Heart left ventricle (tissue), 16 donors: ENCODE data around the gene HTT-AS. TPM values are rescaled to one million over a fixed set of nuclear protein-coding genes. Genes with fewer than 3 reads are reported as not detected.

Experiments used
- ATAC-seq, 4 donors: fragments of 200-7000 bp; cut with Tn5 transposase; one replicate each; pipeline ENCODE4 v1.9.1; 2020 to 2022; ENCODE audit warnings: moderate library complexity in 4 of 4, mild to moderate bottlenecking in 3 of 4, moderate number of reproducible peaks in 1 of 4
- DNase-seq, 5 donors: peaks; one replicate each; pipeline ENCODE4 v3.0.0-alpha.2; 2020
- H3K27ac ChIP-seq, 12 donors: fragments of 200-600 bp; sonication (generic) in 4 of 12; one replicate each; pipeline versions ENCODE4 v1.5.0 to v1.8.0; 2016 to 2022; ENCODE audit warnings: mild to moderate bottlenecking in 2 of 12
- H3K27me3 ChIP-seq, 9 donors: fragments of 200-600 bp; sonication (generic) in 2 of 9; one replicate each; pipeline versions ENCODE4 v1.5.1 to v1.8.0; 2016 to 2022; ENCODE audit warnings: mild to moderate bottlenecking in 3 of 9
- H3K36me3 ChIP-seq, 9 donors: fragments of 200-600 bp; sonication (generic) in 2 of 9; one replicate each; pipeline versions ENCODE4 v1.5.0 to v1.8.0; 2018 to 2022; ENCODE audit warnings: mild to moderate bottlenecking in 2 of 9
- H3K4me1 ChIP-seq, 12 donors: fragments of 200-600 bp; sonication (generic) in 4 of 12; one replicate each; pipeline versions ENCODE4 v1.5.0 to v1.8.0; 2016 to 2022; ENCODE audit warnings: mild to moderate bottlenecking in 3 of 12
- H3K4me3 ChIP-seq, 12 donors: fragments of 200-600 bp; sonication (generic) in 4 of 12; one replicate each; pipeline versions ENCODE4 v1.5.0 to v1.8.0; 2017 to 2022; ENCODE audit warnings: mild to moderate bottlenecking in 9 of 12, moderate library complexity in 4 of 12
- H3K9me3 ChIP-seq, 12 donors: fragments of 200-600 bp; sonication (generic) in 4 of 12; one replicate each; pipeline versions ENCODE4 v1.5.0 to v1.8.0; 2016 to 2022; ENCODE audit warnings: mild to moderate bottlenecking in 1 of 12
- POLR2A ChIP-seq, 2 donors: fragments of 450-650 bp; IDR thresholded peaks; one replicate each; pipeline ENCODE4 v1.6.1; 2017; ENCODE audit warnings: antibody characterized with exemption in 2 of 2, mild to moderate bottlenecking in 2 of 2, moderate library complexity in 2 of 2
- WGBS, 4 donors: extraction: QIAGEN DNeasy Blood & Tissue Kit in 2 of 4; methylation state at CpG; one replicate each; pipeline versions ENCODE4 v1.1.5 to v1.1.7; 2013 to 2018; 5-methylcytosine and 5-hydroxymethylcytosine counted together
- intact Hi-C, 10 donors: fragments of 100-400 bp; cut with DNase I; formaldehyde crosslinking; loops; one replicate each; pipeline versions ENCODE4 v1.11.1 to v1.14.2; 2022
- polyA plus RNA-seq, 2 donors: library from polyadenylated mRNA; stranded (reverse); fragments of 200-250 nt; gene quantifications; one replicate each; pipeline ENCODE4 v1.2.3, GENCODE V29; 2013
- total RNA-seq, 9 donors: library from RNA; depleted of rRNA in 2 of 9; stranded (reverse); fragments of >200 nt in 2 of 9; fragmentation: NEBNext Ultra II Directional in 3 of 9; extraction: Animal tissue kit (Norgen Biotek cat#: 25700) in 3 of 9; gene quantifications; one replicate each; pipeline versions ENCODE4 v1.1.0 to v1.2.4, GENCODE V29; 2016 to 2023
- TF ChIP-seq, protein P1 (sequence below), 12 donors: fragments of 200-600 bp; sonication (generic) in 4 of 12; IDR thresholded peaks; one replicate each; pipeline versions ENCODE4 v1.5.0 to v1.8.0; 2018 to 2022; ENCODE audit warnings: antibody characterized with exemption in 12 of 12, mild to moderate bottlenecking in 5 of 12
- donor health status: ischemic (EF 13 %, LVEDD 7.1; RV severe dilation, severe dysfunction).
- donor health status: healthy with polysubstance abuse.
- donor health status: DM: no; HTN: yes; CAD: no.
- donor health status: DM: no; HTN: no; CAD: no.
- donor health status: ischemic (EF 25% LVEDD 6.9; RV normal size, moderate dysfunction).
- donor health status: ischemic (EF 25% LVEDD 5.7; RV mildly dilated, moderate dysfunction).
- donor health status: healthy.
- donor health status: DM: yes; HTN: yes; CAD: no.
- donor health status: ischemic (EF 35%, LVEDD 5.7; RV mildly dilated, moderate dysfunction).
- donor health status: nonischemic (EF 11% LVEDD 7.7; RV severe dilation, severe dysfunction).
- donor health status: DM: yes; HTN: yes; CAD: no.
- donor health status: PGD.
- donor health status: ischemic (EF 29% LVEDD 5.4; RV normal size, mild dysfunction).
- donor health status: nonischemic (EF 23%, LVEDD 6.1; RV moderate dilation, normal function).

Gene HTT-AS
- total and polyA plus RNA-seq, 11 donors: not detected

DNA sequence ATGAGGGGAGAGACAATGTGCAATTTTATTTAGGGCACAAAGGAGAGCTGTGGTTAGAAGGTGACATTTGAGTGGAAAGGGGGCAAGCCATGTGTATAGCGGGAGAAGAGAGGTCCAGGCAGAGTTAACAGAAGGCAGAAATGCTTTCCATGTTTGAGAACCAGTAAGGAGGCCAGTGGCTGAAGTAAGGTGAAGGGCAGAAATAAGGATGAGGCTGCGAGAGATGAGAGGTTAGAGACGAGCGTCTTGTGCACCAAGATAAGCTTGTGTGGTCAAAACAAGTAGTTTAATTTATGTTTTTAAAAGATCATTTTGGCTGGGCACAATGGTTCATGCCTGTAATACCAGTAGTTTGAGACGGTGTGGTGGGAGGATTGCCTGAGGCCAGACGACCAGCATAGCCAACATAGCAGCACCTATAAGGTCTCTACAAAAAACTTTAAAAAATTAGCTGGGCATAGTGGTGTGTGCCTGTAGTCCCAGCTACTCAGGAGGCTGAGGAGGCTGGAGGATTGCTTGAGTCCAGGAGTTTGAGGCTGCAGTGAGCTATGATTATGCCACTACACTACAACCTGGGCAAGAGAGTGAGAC lies 8.7 kb upstream of the HTT-AS start:
- DNase-seq (no peak), ATAC-seq (no peak)
- H3K9me3 ChIP-seq: no peaks in the 10 kb centered on the region
- H3K4me3 ChIP-seq: no peak overlapping the region
- H3K27me3 ChIP-seq: no peaks in the 10 kb centered on the region
- TF ChIP-seq, protein P1, sequence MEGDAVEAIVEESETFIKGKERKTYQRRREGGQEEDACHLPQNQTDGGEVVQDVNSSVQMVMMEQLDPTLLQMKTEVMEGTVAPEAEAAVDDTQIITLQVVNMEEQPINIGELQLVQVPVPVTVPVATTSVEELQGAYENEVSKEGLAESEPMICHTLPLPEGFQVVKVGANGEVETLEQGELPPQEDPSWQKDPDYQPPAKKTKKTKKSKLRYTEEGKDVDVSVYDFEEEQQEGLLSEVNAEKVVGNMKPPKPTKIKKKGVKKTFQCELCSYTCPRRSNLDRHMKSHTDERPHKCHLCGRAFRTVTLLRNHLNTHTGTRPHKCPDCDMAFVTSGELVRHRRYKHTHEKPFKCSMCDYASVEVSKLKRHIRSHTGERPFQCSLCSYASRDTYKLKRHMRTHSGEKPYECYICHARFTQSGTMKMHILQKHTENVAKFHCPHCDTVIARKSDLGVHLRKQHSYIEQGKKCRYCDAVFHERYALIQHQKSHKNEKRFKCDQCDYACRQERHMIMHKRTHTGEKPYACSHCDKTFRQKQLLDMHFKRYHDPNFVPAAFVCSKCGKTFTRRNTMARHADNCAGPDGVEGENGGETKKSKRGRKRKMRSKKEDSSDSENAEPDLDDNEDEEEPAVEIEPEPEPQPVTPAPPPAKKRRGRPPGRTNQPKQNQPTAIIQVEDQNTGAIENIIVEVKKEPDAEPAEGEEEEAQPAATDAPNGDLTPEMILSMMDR (IDR thresholded peaks at IDR 0.05): no peak
- TF ChIP-seq POLR2A (IDR thresholded peaks at IDR 0.05): no peak
- H3K27ac ChIP-seq: no peak overlapping the region
- H3K36me3 ChIP-seq: peaks cover 0 to 16% (median 11%) of the 10 kb centered on the region in 9 donors
- WGBS, 4 donors: 85 to 90% (median 88%) methylated on average over 6 of the region's 6 CpGs
- intact Hi-C loops: no loop called here
- peaks cover 0 to 38% (median 0%) of the 10 kb centered on the region in 12 donors for H3K4me1 ChIP-seq

DNA sequence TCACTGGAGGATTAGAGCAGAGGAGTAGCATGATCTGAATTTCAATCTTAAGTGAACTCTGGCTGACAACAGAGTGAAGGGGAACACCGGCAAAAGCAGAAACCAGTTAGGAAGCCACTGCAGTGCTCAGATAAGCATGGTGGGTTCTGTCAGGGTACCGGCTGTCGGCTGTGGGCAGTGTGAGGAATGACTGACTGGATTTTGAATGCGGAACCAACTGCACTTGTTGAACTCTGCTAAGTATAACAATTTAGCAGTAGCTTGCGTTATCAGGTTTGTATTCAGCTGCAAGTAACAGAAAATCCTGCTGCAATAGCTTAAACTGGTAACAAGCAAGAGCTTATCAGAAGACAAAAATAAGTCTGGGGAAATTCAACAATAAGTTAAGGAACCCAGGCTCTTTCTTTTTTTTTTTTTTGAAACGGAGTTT lies 5.4 kb upstream of the HTT-AS start:
- no peak overlapping the region for H3K27ac ChIP-seq
- WGBS, 4 donors: 60 to 70% (median 68%) methylated on average over 6 of the region's 6 CpGs
- no peaks in the 10 kb centered on the region for H3K9me3 ChIP-seq
- no peak overlapping the region for H3K4me3 ChIP-seq
- ATAC-seq (no peak), DNase-seq (no peak)
- no peaks in the 10 kb centered on the region for H3K36me3 ChIP-seq
- intact Hi-C loops: no loop called here
- peaks cover 0 to 55% (median 18%) of the 10 kb centered on the region in 12 donors for H3K4me1 ChIP-seq
- no peak for TF ChIP-seq POLR2A (IDR thresholded peaks at IDR 0.05)
- TF ChIP-seq, protein P1 (IDR thresholded peaks at IDR 0.05): no peak
- H3K27me3 ChIP-seq: no peaks in the 10 kb centered on the region

DNA sequence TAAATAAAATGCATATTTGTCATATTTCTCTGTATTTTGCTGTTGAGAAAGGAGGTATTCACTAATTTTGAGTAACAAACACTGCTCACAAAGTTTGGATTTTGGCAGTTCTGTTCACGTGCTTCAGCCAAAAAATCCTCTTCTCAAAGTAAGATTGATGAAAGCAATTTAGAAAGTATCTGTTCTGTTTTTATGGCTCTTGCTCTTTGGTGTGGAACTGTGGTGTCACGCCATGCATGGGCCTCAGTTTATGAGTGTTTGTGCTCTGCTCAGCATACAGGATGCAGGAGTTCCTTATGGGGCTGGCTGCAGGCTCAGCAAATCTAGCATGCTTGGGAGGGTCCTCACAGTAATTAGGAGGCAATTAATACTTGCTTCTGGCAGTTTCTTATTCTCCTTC lies 3.5 kb upstream of the HTT-AS start:
- no peak overlapping the region for H3K4me3 ChIP-seq
- WGBS, 4 donors: 87 to 92% (median 88%) methylated on average over 2 of the region's 2 CpGs
- H3K27me3 ChIP-seq: no peaks in the 10 kb centered on the region
- TF ChIP-seq, protein P1 (IDR thresholded peaks at IDR 0.05): no peak
- no peak for TF ChIP-seq POLR2A (IDR thresholded peaks at IDR 0.05)
- intact Hi-C loops: no loop called here
- ATAC-seq: no peak
- H3K9me3 ChIP-seq: no peaks in the 10 kb centered on the region
- no peak overlapping the region for H3K27ac ChIP-seq
- H3K36me3 ChIP-seq: no peaks in the 10 kb centered on the region
- DNase-seq: no peak
- H3K4me1 ChIP-seq: peaks cover 0 to 59% (median 24%) of the 10 kb centered on the region in 12 donors

DNA sequence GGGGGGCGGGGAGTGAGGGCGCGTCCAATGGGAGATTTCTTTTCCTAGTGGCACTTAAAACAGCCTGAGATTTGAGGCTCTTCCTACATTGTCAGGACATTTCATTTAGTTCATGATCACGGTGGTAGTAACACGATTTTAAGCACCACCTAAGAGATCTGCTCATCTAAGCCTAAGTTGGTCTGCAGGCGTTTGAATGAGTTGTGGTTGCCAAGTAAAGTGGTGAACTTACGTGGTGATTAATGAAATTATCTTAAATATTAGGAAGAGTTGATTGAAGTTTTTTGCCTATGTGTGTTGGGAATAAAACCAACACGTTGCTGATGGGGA lies 1.3 kb upstream of the HTT-AS start:
- ATAC-seq: no peak

More for the DNA sequence above, 1.3 kb upstream of the HTT-AS start:
- Histone ChIP-seq H3K27me3 (no peaks in the 10 kb centered on the region), H3K27ac (peak overlapping the region in 9 of 12 donors; percentile 40 to 90 (median 86)), H3K4me1 (peaks cover 0 to 54% (median 24%) of the 10 kb centered on the region in 12 donors), H3K36me3 (no peaks in the 10 kb centered on the region), H3K4me3 (peak overlapping the region; percentile 65 to 97 (median 84)), H3K9me3 (no peaks in the 10 kb centered on the region)
- intact Hi-C loops: no loop called here
- TF ChIP-seq, protein P1 (IDR thresholded peaks at IDR 0.05): no peak
- TF ChIP-seq POLR2A (IDR thresholded peaks at IDR 0.05): no peak
- WGBS, 4 donors: 0 to 1% (median 1%) methylated on average over 6 to 8 of the region's 8 CpGs
- no peak for DNase-seq
